H9 (cell line): ENCODE data around the gene MOB1B. TPM values are rescaled to one million over a fixed set of nuclear protein-coding genes. Genes with fewer than 3 reads are reported as not detected.

Source experiments
- DNase-seq: peaks from one replicate; pipeline ENCODE4 v3.0.0-alpha.2; 2017
- H2AFZ ChIP-seq: one replicate; pipeline ENCODE4 v1.6.1; 2013; ENCODE audit warnings: mild to moderate bottlenecking, low read length, control low read depth, moderate library complexity
- H2AK5ac ChIP-seq: 2 replicates; pipeline ENCODE4 v1.6.1; 2013; ENCODE audit warnings: low read length, control low read depth, mixed read lengths; ENCODE audit not compliant: insufficient read length
- H2BK120ac ChIP-seq: one replicate; pipeline ENCODE4 v1.6.1; 2013; ENCODE audit warnings: low read depth, mild to moderate bottlenecking, low read length, control low read depth, inconsistent platforms; ENCODE audit not compliant: poor library complexity, severe bottlenecking
- H2BK12ac ChIP-seq: 2 replicates; pipeline ENCODE4 v1.6.1; 2013; ENCODE audit warnings: low read length, control low read depth, mixed read lengths, low read depth; ENCODE audit not compliant: insufficient read length
- H2BK15ac ChIP-seq: 2 replicates; pipeline ENCODE4 v1.6.1; 2013; ENCODE audit warnings: low read depth, low read length, control low read depth
- H2BK20ac ChIP-seq: one replicate; pipeline ENCODE4 v1.6.1; 2013; ENCODE audit warnings: low read depth, mild to moderate bottlenecking, low read length, control low read depth, inconsistent platforms; ENCODE audit not compliant: poor library complexity, severe bottlenecking
- H2BK5ac ChIP-seq: 2 replicates; pipeline ENCODE4 v1.6.1; 2013; ENCODE audit warnings: low read length, control low read depth, mixed read lengths; ENCODE audit not compliant: insufficient read length
- H3K14ac ChIP-seq: 2 replicates; pipeline ENCODE4 v1.6.1; 2013; ENCODE audit warnings: low read length, control low read depth; ENCODE audit not compliant: insufficient read depth
- H3K18ac ChIP-seq: 2 replicates; pipeline ENCODE4 v1.6.1; 2013; ENCODE audit warnings: low read depth, mild to moderate bottlenecking, mixed read lengths, low read length, control low read depth; ENCODE audit not compliant: insufficient read length
- H3K23ac ChIP-seq: 2 replicates; pipeline ENCODE4 v1.6.1; 2013; ENCODE audit warnings: low read length, control low read depth, mixed read lengths, low read depth; ENCODE audit not compliant: insufficient read length
- H3K23me2 ChIP-seq: 2 replicates; pipeline ENCODE4 v1.6.1; 2013; ENCODE audit warnings: low read depth, mild to moderate bottlenecking, mixed read lengths, low read length, control low read depth; ENCODE audit not compliant: insufficient read length, poor library complexity, severe bottlenecking
- H3K27ac ChIP-seq: 2 replicates; pipeline ENCODE4 v1.5.1; 2013; ENCODE audit warnings: low read length, control low read depth, mixed read lengths, low read depth; ENCODE audit not compliant: insufficient read length
- H3K27me3 ChIP-seq: 2 replicates; pipeline ENCODE4 v1.6.1; 2013; ENCODE audit warnings: low read length, control low read depth, inconsistent platforms; ENCODE audit not compliant: insufficient read depth
- H3K4ac ChIP-seq: 2 replicates; pipeline ENCODE4 v1.6.1; 2013; ENCODE audit warnings: low read depth, mild to moderate bottlenecking, control low read depth, inconsistent platforms, low read length, moderate library complexity
- H3K4me1 ChIP-seq: 2 replicates; pipeline ENCODE4 v1.6.1; 2013; ENCODE audit warnings: low read length, control low read depth, inconsistent platforms; ENCODE audit not compliant: insufficient read depth
- H3K4me2 ChIP-seq: 2 replicates; pipeline ENCODE4 v1.6.1; 2013; ENCODE audit warnings: low read length, control low read depth, mixed read lengths; ENCODE audit not compliant: insufficient read length, insufficient read depth
- H3K56ac ChIP-seq: 2 replicates; pipeline ENCODE4 v1.6.1; 2013; ENCODE audit warnings: low read depth, mild to moderate bottlenecking, mixed read lengths, low read length, control low read depth; ENCODE audit not compliant: insufficient read length
- H3K79me1 ChIP-seq: 2 replicates; pipeline ENCODE4 v1.6.1; 2013; ENCODE audit warnings: low read depth, mild to moderate bottlenecking, moderate library complexity, low read length, control low read depth, inconsistent platforms; ENCODE audit not compliant: insufficient read depth, poor library complexity, severe bottlenecking
- H3K79me2 ChIP-seq: 2 replicates; pipeline ENCODE4 v1.6.1; 2013; ENCODE audit warnings: low read length, control low read depth, inconsistent platforms; ENCODE audit not compliant: insufficient read depth
- H3K9ac ChIP-seq: 2 replicates; pipeline ENCODE4 v1.6.1; 2013; ENCODE audit warnings: low read length, control low read depth, mixed read lengths; ENCODE audit not compliant: insufficient read length; ENCODE audit errors: extremely low read depth
- H3K9me3 ChIP-seq: one replicate; pipeline ENCODE4 v1.6.1; 2013; ENCODE audit warnings: low read depth, low read length, inconsistent platforms; ENCODE audit not compliant: control insufficient read depth
- H3T11ph ChIP-seq: one replicate; pipeline ENCODE4 v1.6.1; 2013; ENCODE audit warnings: mild to moderate bottlenecking, low read length, control low read depth, inconsistent platforms
- H4K20me1 ChIP-seq: one replicate; pipeline ENCODE4 v1.6.1; 2013; ENCODE audit not compliant: control insufficient read depth, insufficient read length, insufficient read depth
- H4K5ac ChIP-seq: 2 replicates; pipeline ENCODE4 v1.6.1; 2013; ENCODE audit warnings: low read depth, mild to moderate bottlenecking, mixed read lengths, low read length, control low read depth; ENCODE audit not compliant: insufficient read length
- H4K8ac ChIP-seq: replicated peaks from 2 replicates; pipeline ENCODE4 v1.6.1; 2013; ENCODE audit warnings: low read length, control low read depth, mixed read lengths, low read depth; ENCODE audit not compliant: insufficient read length
- H4K91ac ChIP-seq: 2 replicates; pipeline ENCODE4 v1.6.1; 2013; ENCODE audit warnings: low read depth, mild to moderate bottlenecking, moderate library complexity, mixed read lengths, low read length, control low read depth; ENCODE audit not compliant: insufficient read length
- H3K27ac Mint-ChIP-seq, 3 experiments: 2 replicates in 2 of 3; 3 replicates in 1 of 3; pipeline ENCODE4 v1.8.0; 2020 to 2021; ENCODE audit warnings: mixed read lengths in 3 of 3, mild to moderate bottlenecking in 1 of 3, moderate library complexity in 1 of 3
- H3K27me3 Mint-ChIP-seq: 2 replicates; pipeline ENCODE4 v1.8.0; 2021; ENCODE audit warnings: low read depth, mild to moderate bottlenecking, moderate library complexity, mixed read lengths
- H3K36me3 Mint-ChIP-seq, 3 experiments: 2 replicates in 2 of 3; 3 replicates in 1 of 3; pipeline ENCODE4 v1.8.0; 2020 to 2021; ENCODE audit warnings: low read depth in 3 of 3, mixed read lengths in 3 of 3; ENCODE audit not compliant: insufficient read depth in 1 of 3
- H3K4me1 Mint-ChIP-seq, 2 experiments: 2 replicates each; pipeline ENCODE4 v1.8.0; 2020; ENCODE audit warnings: mixed read lengths in 2 of 2
- H3K4me3 Mint-ChIP-seq, 2 experiments: 2 replicates in 1 of 2; 3 replicates in 1 of 2; pipeline ENCODE4 v1.8.0; 2020 to 2021; ENCODE audit warnings: mild to moderate bottlenecking in 2 of 2, mixed read lengths in 2 of 2, moderate library complexity in 1 of 2
- H3K9me3 Mint-ChIP-seq, 2 experiments: 2 replicates in 1 of 2; 3 replicates in 1 of 2; pipeline ENCODE4 v1.8.0; 2020; ENCODE audit warnings: mild to moderate bottlenecking in 2 of 2, mixed read lengths in 2 of 2, moderate library complexity in 1 of 2
- WGBS: extraction: QIAGEN DNeasy Blood & Tissue Kit; methylation state at CpG from one replicate; pipeline ENCODE4 v1.1.7; 2013; ENCODE audit warnings: missing lambda C conversion rate, low lambda C conversion rate, mixed read lengths; ENCODE audit not compliant: insufficient read length; ENCODE audit errors: extremely low coverage; 5-methylcytosine and 5-hydroxymethylcytosine counted together
- total RNA-seq: library from RNA; stranded (reverse); gene quantifications from 2 replicates; pipeline ENCODE4 v1.2.1, GENCODE V29; 2021
- TF ChIP-seq, protein P1 (sequence below): fragments of 200-600 bp; sonication (generic); conservative IDR thresholded peaks from 3 replicates; pipeline ENCODE4 v1.8.0; 2021; ENCODE audit warnings: antibody characterized with exemption, mild to moderate bottlenecking

Gene MOB1B
- total RNA-seq, 1 experiment from 2014 or later: 30.3 TPM

DNA sequence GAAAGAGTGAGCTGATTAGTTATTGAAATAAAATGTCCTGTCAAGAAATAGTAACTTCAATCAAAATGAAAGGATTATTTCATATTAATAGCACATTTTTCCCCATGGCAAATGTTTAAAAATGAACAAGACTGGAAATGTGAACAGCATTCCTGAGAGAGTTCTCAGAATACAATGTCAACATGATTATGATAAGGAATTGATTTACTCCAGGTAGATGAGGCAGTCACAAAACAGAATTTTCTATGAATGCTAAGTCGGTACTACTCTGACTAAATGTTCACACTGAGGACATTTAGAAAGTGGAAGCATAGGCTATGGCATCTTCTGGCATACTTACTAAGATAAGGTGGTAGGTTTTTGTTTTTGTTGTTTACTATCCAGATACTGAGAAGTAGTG, 43.1 kb upstream of the MOB1B start:
- Histone ChIP-seq H4K20me1 (no peaks in the 10 kb centered on the region), H3K9me3 (no peaks in the 10 kb centered on the region), H3K4ac (no peak overlapping the region), H2BK20ac (no peak overlapping the region), H2AK5ac (no peak overlapping the region), H3K9ac (no peak overlapping the region), H4K91ac (no peak overlapping the region), H3K23ac (no peak overlapping the region), H2BK120ac (no peak overlapping the region), H3K56ac (no peak overlapping the region), H3K4me2 (no peak overlapping the region), H3K14ac (no peak overlapping the region), H2AFZ (no peak overlapping the region), H2BK5ac (no peak overlapping the region), H3K23me2 (no peaks in the 10 kb centered on the region), H2BK15ac (no peak overlapping the region), H3K18ac (no peak overlapping the region), H3K27ac (no peak overlapping the region), H3K79me1 (no peaks in the 10 kb centered on the region), H3K27me3 (no peaks in the 10 kb centered on the region; the same call in 1 of the 2 replicates), H3K4me1 (no peaks in the 10 kb centered on the region; the same call in 1 of the 2 replicates), H4K5ac (no peak overlapping the region), H4K8ac (no peak overlapping the region), H3T11ph (no peak overlapping the region), H3K79me2 (no peaks in the 10 kb centered on the region; the same call in 1 of the 2 replicates), H2BK12ac (no peak overlapping the region)
- TF ChIP-seq, protein P1, sequence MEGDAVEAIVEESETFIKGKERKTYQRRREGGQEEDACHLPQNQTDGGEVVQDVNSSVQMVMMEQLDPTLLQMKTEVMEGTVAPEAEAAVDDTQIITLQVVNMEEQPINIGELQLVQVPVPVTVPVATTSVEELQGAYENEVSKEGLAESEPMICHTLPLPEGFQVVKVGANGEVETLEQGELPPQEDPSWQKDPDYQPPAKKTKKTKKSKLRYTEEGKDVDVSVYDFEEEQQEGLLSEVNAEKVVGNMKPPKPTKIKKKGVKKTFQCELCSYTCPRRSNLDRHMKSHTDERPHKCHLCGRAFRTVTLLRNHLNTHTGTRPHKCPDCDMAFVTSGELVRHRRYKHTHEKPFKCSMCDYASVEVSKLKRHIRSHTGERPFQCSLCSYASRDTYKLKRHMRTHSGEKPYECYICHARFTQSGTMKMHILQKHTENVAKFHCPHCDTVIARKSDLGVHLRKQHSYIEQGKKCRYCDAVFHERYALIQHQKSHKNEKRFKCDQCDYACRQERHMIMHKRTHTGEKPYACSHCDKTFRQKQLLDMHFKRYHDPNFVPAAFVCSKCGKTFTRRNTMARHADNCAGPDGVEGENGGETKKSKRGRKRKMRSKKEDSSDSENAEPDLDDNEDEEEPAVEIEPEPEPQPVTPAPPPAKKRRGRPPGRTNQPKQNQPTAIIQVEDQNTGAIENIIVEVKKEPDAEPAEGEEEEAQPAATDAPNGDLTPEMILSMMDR: no peak
- no peak overlapping the region for H3K4me3 Mint-ChIP-seq
- H3K27me3 Mint-ChIP-seq: no peaks in the 10 kb centered on the region
- H3K27ac Mint-ChIP-seq: no peak overlapping the region
- H3K4me1 Mint-ChIP-seq: peaks cover 16 to 19% of the 10 kb centered on the region in 2 experiments
- no peaks in the 10 kb centered on the region for H3K9me3 Mint-ChIP-seq
- WGBS: no CpG with 5 or more reads among the region's 1 CpG
- H3K36me3 Mint-ChIP-seq: no peaks in the 10 kb centered on the region; a peak in 1 of 7 replicates
- no peak for DNase-seq
